H1 (cell line): Measurements from ENCODE around the gene CRTC2. TPM values are rescaled to one million over a fixed set of nuclear protein-coding genes. Genes with fewer than 3 reads are reported as not detected.

Source experiments
- CTCF ChIA-PET: fragments of 300-600 bp; sonication (Branson Sonifier 250); formaldehyde crosslinking; loops from one replicate; lab custom pipeline; 2021; ENCODE audit not compliant: partially characterized antibody; lab: Charles Lee
- POLR2A ChIA-PET: fragments of 300-600 bp; sonication (Branson Sonifier 250); formaldehyde crosslinking; loops from one replicate; lab custom pipeline; 2021; ENCODE audit warnings: inconsistent platforms; ENCODE audit not compliant: partially characterized antibody; lab: Charles Lee
- DNase-seq, 2 experiments: peaks; one replicate each; pipeline versions ENCODE4 v3.0.0 to v3.0.0-alpha.2; 2010 to 2022; ENCODE audit warnings: low spot score in 2 of 2, low read depth in 1 of 2, mixed read lengths in 1 of 2
- FAIRE-seq: peaks from 2 replicates; lab custom pipeline; 2011; peaks lifted over from hg19 to GRCh38; lab: Jason Lieb, UNC
- H2AFZ ChIP-seq: 2 replicates; pipeline ENCODE4 v1.8.1; 2012; ENCODE audit warnings: low read length, inconsistent platforms
- H2AK5ac ChIP-seq: 2 replicates; pipeline ENCODE4 v1.6.1; 2013; ENCODE audit warnings: low read depth, low read length
- H2BK120ac ChIP-seq: replicated peaks from 2 replicates; pipeline ENCODE3; 2013; ENCODE audit warnings: low read depth, low read length, inconsistent platforms
- H2BK12ac ChIP-seq: 2 replicates; pipeline ENCODE4 v1.6.1; 2013; ENCODE audit warnings: low read depth, low read length
- H2BK15ac ChIP-seq: 2 replicates; pipeline ENCODE4 v1.6.1; 2013; ENCODE audit warnings: low read length
- H2BK20ac ChIP-seq: 2 replicates; pipeline ENCODE4 v1.6.1; 2013; ENCODE audit warnings: low read length
- H2BK5ac ChIP-seq: 2 replicates; pipeline ENCODE4 v1.6.1; 2013; ENCODE audit warnings: low read depth, low read length
- H3K14ac ChIP-seq: 2 replicates; pipeline ENCODE4 v1.6.1; 2013; ENCODE audit warnings: inconsistent platforms; ENCODE audit not compliant: insufficient read length
- H3K18ac ChIP-seq: 2 replicates; pipeline ENCODE4 v1.6.1; 2013; ENCODE audit warnings: low read length; ENCODE audit errors: extremely low read depth
- H3K23ac ChIP-seq: 2 replicates; pipeline ENCODE4 v1.6.1; 2013; ENCODE audit warnings: inconsistent platforms; ENCODE audit not compliant: insufficient read length
- H3K23me2 ChIP-seq: 2 replicates; pipeline ENCODE4 v1.6.1; 2013; ENCODE audit warnings: low read depth, low read length
- H3K27ac ChIP-seq: 2 replicates; pipeline ENCODE4 v1.6.1; 2011; ENCODE audit warnings: low read depth, low read length, inconsistent platforms
- H3K27me3 ChIP-seq, 4 experiments: replicated peaks in 1 of 4; 1 replicate in 1 of 4; 2 replicates in 3 of 4; pipeline versions ENCODE4 v1.6.1 to v1.8.1; 2011 to 2013; ENCODE audit warnings: low read length in 3 of 4, mild to moderate bottlenecking in 3 of 4, inconsistent platforms in 2 of 4, mixed read lengths in 2 of 4, moderate library complexity in 1 of 4; ENCODE audit not compliant: control insufficient read depth in 3 of 4, insufficient read depth in 3 of 4; ENCODE audit errors: extremely low read depth in 1 of 4
- H3K36me3 ChIP-seq, 4 experiments: 2 replicates each; pipeline versions ENCODE4 v1.6.1 to v1.8.1; 2011 to 2013; ENCODE audit warnings: mild to moderate bottlenecking in 4 of 4, low read length in 3 of 4, moderate library complexity in 2 of 4, control low read depth in 1 of 4, inconsistent platforms in 1 of 4; ENCODE audit not compliant: insufficient read depth in 4 of 4, control insufficient read depth in 2 of 4
- H3K4ac ChIP-seq: replicated peaks from 2 replicates; pipeline ENCODE3; 2013; ENCODE audit warnings: low read length, low read depth, mixed read lengths, inconsistent platforms; ENCODE audit not compliant: insufficient read length
- H3K4me1 ChIP-seq, 4 experiments: replicated peaks in 1 of 4; 1 replicate in 1 of 4; 2 replicates in 3 of 4; pipeline versions ENCODE4 v1.6.1 to v1.8.1; 2011 to 2013; ENCODE audit warnings: low read length in 3 of 4, inconsistent platforms in 2 of 4, mixed read lengths in 1 of 4; ENCODE audit not compliant: insufficient read depth in 4 of 4, control insufficient read depth in 3 of 4
- H3K4me2 ChIP-seq, 2 experiments: 2 replicates each; pipeline versions ENCODE4 v1.6.1 to v1.8.1; 2011 to 2013; ENCODE audit warnings: low read depth in 2 of 2, low read length in 2 of 2, control low read depth in 1 of 2, inconsistent platforms in 1 of 2, mild to moderate bottlenecking in 1 of 2; ENCODE audit not compliant: insufficient read depth in 1 of 2
- H3K4me3 ChIP-seq, 4 experiments: fragments of 200-600, 300-600 bp in 1 of 4; sonication (generic), shearing (Covaris generic), sonication (Bioruptor Twin) in 1 of 4; 2 replicates each; pipeline versions ENCODE4 v1.5.1 to v1.8.1; 2011 to 2016; ENCODE audit warnings: low read length in 4 of 4, low read depth in 3 of 4, control low read depth in 2 of 4, inconsistent platforms in 2 of 4, mild to moderate bottlenecking in 2 of 4, mixed read lengths in 1 of 4, moderate library complexity in 1 of 4; ENCODE audit not compliant: insufficient read depth in 2 of 4; ENCODE audit errors: extremely low read depth in 1 of 4
- H3K56ac ChIP-seq: replicated peaks from 2 replicates; pipeline ENCODE3; 2013; ENCODE audit warnings: low read depth, mild to moderate bottlenecking, mixed read lengths, low read length, inconsistent platforms; ENCODE audit not compliant: insufficient read length
- H3K79me1 ChIP-seq: 2 replicates; pipeline ENCODE4 v1.6.1; 2013; ENCODE audit warnings: low read depth, low read length, control low read depth
- H3K79me2 ChIP-seq, 2 experiments: 2 replicates each; pipeline versions ENCODE4 v1.6.1 to v1.8.1; 2012 to 2013; ENCODE audit warnings: low read length in 2 of 2, mild to moderate bottlenecking in 2 of 2, inconsistent platforms in 1 of 2; ENCODE audit not compliant: insufficient read depth in 2 of 2, control insufficient read depth in 1 of 2
- H3K9ac ChIP-seq, 4 experiments: replicated peaks in 1 of 4; 1 replicate in 1 of 4; 2 replicates in 3 of 4; pipeline versions ENCODE4 v1.6.1 to v1.8.1; 2011 to 2013; ENCODE audit warnings: low read depth in 3 of 4, low read length in 3 of 4, control low read depth in 2 of 4, mild to moderate bottlenecking in 2 of 4, moderate library complexity in 2 of 4, inconsistent platforms in 1 of 4; ENCODE audit errors: extremely low read depth in 1 of 4
- H3K9me3 ChIP-seq, 2 experiments: 2 replicates each; pipeline versions ENCODE4 v1.6.1 to v1.8.1; 2012 to 2013; ENCODE audit warnings: mild to moderate bottlenecking in 2 of 2, moderate library complexity in 2 of 2, control low read depth in 1 of 2, inconsistent platforms in 1 of 2, low read depth in 1 of 2, low read length in 1 of 2, mixed read lengths in 1 of 2; ENCODE audit not compliant: insufficient read depth in 2 of 2
- H4K20me1 ChIP-seq, 2 experiments: replicated peaks in 1 of 2; 2 replicates each; pipeline versions ENCODE3 to v1.8.1; 2011 to 2013; ENCODE audit warnings: inconsistent platforms in 2 of 2, low read length in 2 of 2, mild to moderate bottlenecking in 1 of 2; ENCODE audit not compliant: insufficient read depth in 2 of 2, control insufficient read depth in 1 of 2
- H4K5ac ChIP-seq: 2 replicates; pipeline ENCODE4 v1.6.1; 2013; ENCODE audit warnings: low read length, low read depth, mixed read lengths, inconsistent platforms; ENCODE audit not compliant: insufficient read length
- H4K8ac ChIP-seq: 2 replicates; pipeline ENCODE4 v1.8.0; 2013; ENCODE audit warnings: mild to moderate bottlenecking, moderate library complexity, low read length, inconsistent platforms; ENCODE audit not compliant: insufficient read depth; ENCODE audit errors: extremely low read depth
- H4K91ac ChIP-seq: replicated peaks from 2 replicates; pipeline ENCODE3; 2013; ENCODE audit warnings: low read length, mixed read lengths, inconsistent platforms; ENCODE audit not compliant: insufficient read length
- TAF1 ChIP-seq: IDR thresholded peaks from 2 replicates; pipeline ENCODE4 v1.6.1; 2011; ENCODE audit warnings: mild to moderate bottlenecking, low read depth, low read length
- WGBS, 2 experiments: shearing (Covaris generic) in 1 of 2; methylation state at CpG; one replicate each; pipeline versions ENCODE4 v1.1.6 to v1.1.7; 2013 to 2015; ENCODE audit warnings: low lambda C conversion rate in 2 of 2, mixed read lengths in 2 of 2, inconsistent platforms in 1 of 2, low coverage in 1 of 2, missing lambda C conversion rate in 1 of 2; ENCODE audit not compliant: insufficient replicate concordance in 2 of 2, insufficient coverage in 1 of 2, insufficient read length in 1 of 2; ENCODE audit errors: extremely low coverage in 1 of 2, missing lambda C conversion rate in 1 of 2; 5-methylcytosine and 5-hydroxymethylcytosine counted together
- polyA plus RNA-seq, 7 experiments: library from polyadenylated mRNA; depleted of rRNA in 3 of 7; stranded (reverse) in 5 of 7; unstranded in 2 of 7; fragments of >200 nt in 5 of 7; fragments of 200-250 nt in 2 of 7; gene quantifications; 1 replicate in 5 of 7; 2 replicates in 1 of 7; 4 replicates in 1 of 7; pipeline versions ENCODE4 v1.2.1 to v1.2.3, GENCODE V29; 2011 to 2013; ENCODE audit warnings: missing spikeins in 2 of 7, mixed read lengths in 2 of 7
- total RNA-seq: library from RNA; stranded (reverse); fragmentation: NEBNext Ultra II Directional; extraction: Animal tissue kit (Norgen Biotek cat#: 25700); gene quantifications from 2 replicates; pipeline ENCODE4 v1.2.1, GENCODE V29; 2021

The CRTC2 gene
- total and polyA plus RNA-seq, 2 of the 8 experiments (the other 6 are each of a cell fraction or from before 2014, with no cell fraction given) = 28.6 to 34.3 TPM

- Histone ChIP-seq H3K27ac (no peak overlapping the region), H3K9me3 (no peaks in the 10 kb centered on the region), H2AK5ac (no peak overlapping the region), H3K4me2 (no peak overlapping the region), H3K4me3 (no peak overlapping the region), H2BK5ac (no peak overlapping the region), H3K36me3 (peaks cover 0 to 8% (median 0%) of the 10 kb centered on the region in 4 experiments; a peak in 4 of 8 replicates), H3K79me1 (peaks cover 13% of the 10 kb centered on the region), H4K20me1 (peaks cover 31 to 34% of the 10 kb centered on the region in 2 experiments), H3K9ac (no peak overlapping the region), H3K27me3 (no peaks in the 10 kb centered on the region), H3K4ac (no peak overlapping the region), H3K4me1 (peaks cover 5 to 14% (median 11%) of the 10 kb centered on the region in 4 experiments; a peak in 6 of 7 replicates), H3K79me2 (peaks cover 45 to 95% of the 10 kb centered on the region in 2 experiments), H3K56ac (no peak overlapping the region), H2BK12ac (no peak overlapping the region), H3K23ac (no peak overlapping the region), H3K18ac (no peak overlapping the region), H3K23me2 (peaks cover 6% of the 10 kb centered on the region), H4K8ac (no peak overlapping the region), H3K14ac (no peak overlapping the region), H2BK15ac (no peak overlapping the region), H4K5ac (no peak overlapping the region), H4K91ac (no peak overlapping the region), H2BK120ac (no peak overlapping the region), H2AFZ (no peak overlapping the region), H2BK20ac (no peak overlapping the region)
- FAIRE-seq = no peak
- no peak for DNase-seq
- 94% methylated on average over 4 of the region's 4 CpGs; no CpG with 5 or more reads in 1 of the 2 experiments for WGBS, 2 experiments
- ChIA-PET CTCF (interaction anchor here (0.7 to 1.2 kb wide), 2 partner anchors 120 to 151 kb away, joined by 3 to 4 read pairs; no protein-coding TSS in a partner anchor), POLR2A (interaction anchor here (0.7 to 1.5 kb wide), 3 partner anchors 9 to 285 kb away, joined by 3 read pairs; no protein-coding TSS in a partner anchor)
- TF ChIP-seq TAF1 = no peak
These were observed 42.1 kb downstream of the CRTC2 start for GRCh38 chr1:153916297-153916696.
